Osteoblast (primary cell): Measurements from ENCODE around the gene USP3. TPM values are rescaled to one million over a fixed set of nuclear protein-coding genes. Genes with fewer than 3 reads are reported as not detected.
A peak's percentile ranks its signal among the peaks of the same experiment; 100 is the strongest.

Experiments
- DNase-seq: peaks from one replicate; pipeline ENCODE4 v3.0.0; 2011; ENCODE audit warnings: low spot score, mixed read lengths; ENCODE audit not compliant: insufficient read length; ENCODE audit errors: missing footprints
- H2AFZ ChIP-seq: 2 replicates; pipeline ENCODE4 v1.6.0; 2011; ENCODE audit warnings: mild to moderate bottlenecking, low read length
- H3K27ac ChIP-seq: 2 replicates; pipeline ENCODE4 v1.5.1; 2011; ENCODE audit warnings: mild to moderate bottlenecking, low read depth, low read length, moderate library complexity
- H3K27me3 ChIP-seq: 2 replicates; pipeline ENCODE4 v1.6.0; 2012; ENCODE audit warnings: mild to moderate bottlenecking, control low read depth, inconsistent platforms, low read length, moderate library complexity; ENCODE audit not compliant: insufficient read depth
- H3K36me3 ChIP-seq: 2 replicates; pipeline ENCODE4 v1.5.1; 2011; ENCODE audit warnings: mild to moderate bottlenecking, low read length, control low read depth, moderate library complexity; ENCODE audit not compliant: insufficient read depth
- H3K4me1 ChIP-seq: 2 replicates; pipeline ENCODE4 v1.5.1; 2011; ENCODE audit warnings: mild to moderate bottlenecking, low read length, control low read depth, moderate library complexity; ENCODE audit not compliant: insufficient read depth
- H3K4me2 ChIP-seq: 2 replicates; pipeline ENCODE4 v1.6.0; 2011; ENCODE audit warnings: mild to moderate bottlenecking, low read length; ENCODE audit not compliant: insufficient read depth
- H3K4me3 ChIP-seq: fragments of 200-600 bp; sonication (generic); 3 replicates; pipeline ENCODE4 v1.5.1; 2012; ENCODE audit warnings: mild to moderate bottlenecking, low read length, inconsistent platforms; ENCODE audit not compliant: insufficient read depth
- H3K79me2 ChIP-seq: 2 replicates; pipeline ENCODE4 v1.6.0; 2012; ENCODE audit warnings: mild to moderate bottlenecking, low read length, control low read depth, inconsistent platforms; ENCODE audit not compliant: insufficient read depth
- H3K9me3 ChIP-seq: 2 replicates; pipeline ENCODE4 v1.5.1; 2011; ENCODE audit warnings: low read depth, low read length, control low read depth
- H4K20me1 ChIP-seq: 2 replicates; pipeline ENCODE4 v1.6.0; 2012; ENCODE audit warnings: mild to moderate bottlenecking, low read length, control low read depth; ENCODE audit not compliant: insufficient read depth
- total RNA-seq: library from RNA; depleted of rRNA; stranded (reverse); fragments of >200 nt; gene quantifications from 2 replicates; pipeline ENCODE4 v1.2.3, GENCODE V29; 2012
- TF ChIP-seq, protein P1 (sequence below): IDR thresholded peaks from 2 replicates; pipeline ENCODE4 v1.5.1; 2011; ENCODE audit warnings: mild to moderate bottlenecking, low read depth, low read length, moderate library complexity; ENCODE audit errors: extremely low read depth

The USP3 gene
- total RNA-seq, 1 donor = 60.1 TPM

DNA sequence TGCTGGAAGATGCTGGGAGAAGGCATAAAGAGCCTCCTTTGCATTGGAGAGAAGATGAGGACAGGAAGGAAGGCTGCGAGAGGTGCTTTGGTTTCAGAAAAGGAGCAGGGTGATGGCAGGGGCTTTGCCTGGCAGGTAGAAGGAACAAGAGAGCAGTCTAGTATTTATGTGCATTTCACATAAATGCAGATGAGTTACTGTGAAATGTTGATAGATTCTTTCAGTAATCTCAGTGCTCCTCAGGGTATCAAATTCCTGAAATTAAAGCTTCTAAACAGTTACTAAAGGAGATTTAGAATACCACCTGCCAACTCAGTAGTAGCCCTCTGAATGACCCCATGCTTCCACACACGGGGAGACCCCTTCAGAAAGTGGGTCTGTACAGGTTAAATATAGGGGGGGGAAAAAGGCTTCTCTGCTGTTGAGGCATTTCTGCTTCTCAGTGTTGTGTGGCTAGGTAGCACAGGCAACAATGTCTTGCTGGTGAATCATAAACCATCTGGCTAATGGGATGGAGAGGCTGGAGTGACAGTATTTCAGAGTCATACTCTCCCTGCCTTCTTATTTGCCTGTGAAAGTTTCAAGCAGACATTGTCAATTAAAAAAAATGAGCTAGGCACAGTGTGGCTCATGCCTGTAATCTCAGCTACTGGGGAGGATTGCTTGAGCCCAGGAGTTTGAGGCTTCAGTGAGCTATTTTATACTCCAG, 78.5 kb downstream of the USP3 start:
- Histone ChIP-seq H2AFZ (no peak overlapping the region), H3K36me3 (peaks cover 24% of the 10 kb centered on the region), H4K20me1 (peaks cover 5% of the 10 kb centered on the region), H3K27ac (peak overlapping the region; percentile 85), H3K4me1 (peaks cover 12% of the 10 kb centered on the region), H3K27me3 (no peaks in the 10 kb centered on the region), H3K4me3 (no peak overlapping the region), H3K79me2 (peaks cover 4% of the 10 kb centered on the region), H3K4me2 (peak overlapping the region; percentile 23), H3K9me3 (no peaks in the 10 kb centered on the region)
- peak; percentile 89 for DNase-seq
- TF ChIP-seq, protein P1, sequence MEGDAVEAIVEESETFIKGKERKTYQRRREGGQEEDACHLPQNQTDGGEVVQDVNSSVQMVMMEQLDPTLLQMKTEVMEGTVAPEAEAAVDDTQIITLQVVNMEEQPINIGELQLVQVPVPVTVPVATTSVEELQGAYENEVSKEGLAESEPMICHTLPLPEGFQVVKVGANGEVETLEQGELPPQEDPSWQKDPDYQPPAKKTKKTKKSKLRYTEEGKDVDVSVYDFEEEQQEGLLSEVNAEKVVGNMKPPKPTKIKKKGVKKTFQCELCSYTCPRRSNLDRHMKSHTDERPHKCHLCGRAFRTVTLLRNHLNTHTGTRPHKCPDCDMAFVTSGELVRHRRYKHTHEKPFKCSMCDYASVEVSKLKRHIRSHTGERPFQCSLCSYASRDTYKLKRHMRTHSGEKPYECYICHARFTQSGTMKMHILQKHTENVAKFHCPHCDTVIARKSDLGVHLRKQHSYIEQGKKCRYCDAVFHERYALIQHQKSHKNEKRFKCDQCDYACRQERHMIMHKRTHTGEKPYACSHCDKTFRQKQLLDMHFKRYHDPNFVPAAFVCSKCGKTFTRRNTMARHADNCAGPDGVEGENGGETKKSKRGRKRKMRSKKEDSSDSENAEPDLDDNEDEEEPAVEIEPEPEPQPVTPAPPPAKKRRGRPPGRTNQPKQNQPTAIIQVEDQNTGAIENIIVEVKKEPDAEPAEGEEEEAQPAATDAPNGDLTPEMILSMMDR = no peak

DNA sequence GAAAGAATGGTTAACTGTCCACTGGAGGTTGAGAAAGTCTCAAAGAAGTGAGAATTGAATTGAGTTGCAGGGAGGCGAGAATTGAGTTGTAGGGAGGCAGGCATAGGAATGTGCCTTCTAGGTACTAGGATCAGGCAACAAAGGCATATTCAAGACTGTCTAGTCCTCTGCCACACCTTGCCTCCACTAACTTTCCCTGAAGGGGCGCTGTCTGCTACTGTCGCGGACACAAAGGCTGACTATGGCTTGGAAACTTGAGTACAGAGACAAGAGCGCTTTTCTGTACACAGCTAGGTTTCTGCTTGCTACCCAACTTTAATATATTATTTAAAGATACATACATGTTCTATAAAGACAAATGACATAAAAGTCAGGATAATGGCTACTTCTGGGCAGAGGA, 82.4 kb downstream of the USP3 start:
- Histone ChIP-seq H4K20me1 (peaks cover 5% of the 10 kb centered on the region), H3K27ac (no peak overlapping the region), H3K27me3 (no peaks in the 10 kb centered on the region), H3K36me3 (peaks cover 62% of the 10 kb centered on the region), H2AFZ (no peak overlapping the region), H3K79me2 (peaks cover 4% of the 10 kb centered on the region), H3K9me3 (no peaks in the 10 kb centered on the region), H3K4me2 (no peak overlapping the region), H3K4me1 (peaks cover 12% of the 10 kb centered on the region), H3K4me3 (no peak overlapping the region)
- TF ChIP-seq, protein P1 = no peak
- DNase-seq = no peak

DNA sequence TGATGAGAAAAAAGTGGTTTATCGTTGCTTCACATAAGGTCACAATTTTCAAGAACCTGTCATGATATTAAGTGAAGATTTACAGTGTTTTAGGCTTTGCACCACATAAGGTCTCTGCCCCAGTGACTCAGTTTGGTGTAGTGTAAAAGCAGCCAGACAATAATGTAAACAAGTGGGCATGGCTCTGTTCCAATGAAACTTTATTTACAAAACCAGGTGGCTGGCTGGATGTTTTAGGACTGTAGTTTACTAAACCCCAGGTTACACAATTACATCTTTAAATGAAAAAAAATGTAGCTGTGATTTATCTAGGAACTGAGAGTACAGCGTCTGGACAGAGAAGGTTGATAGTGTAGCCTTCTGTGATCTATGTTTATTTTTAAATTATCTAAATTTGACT, 83.1 kb downstream of the USP3 start:
- no peak overlapping the region for H2AFZ ChIP-seq

DNA sequence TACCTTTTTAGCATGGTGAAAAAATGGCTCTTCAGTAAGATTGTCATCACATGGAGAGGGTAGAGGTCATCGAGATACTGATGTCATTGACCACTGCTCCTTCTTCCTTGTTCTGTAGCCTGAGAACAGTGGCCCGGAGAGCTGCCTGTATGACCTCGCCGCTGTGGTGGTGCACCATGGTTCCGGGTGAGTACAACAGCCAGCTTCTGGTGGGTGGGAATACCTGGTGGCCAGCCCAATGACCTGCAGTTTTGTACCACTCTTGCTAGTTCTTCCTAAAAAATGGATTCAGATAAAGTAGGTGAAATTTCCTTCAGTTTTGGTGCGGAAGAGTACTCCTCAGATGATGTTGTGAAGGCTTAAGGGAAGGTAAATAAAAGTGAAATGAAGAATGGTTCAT, 84.4 kb downstream of the USP3 start:
- H3K9me3 ChIP-seq = no peaks in the 10 kb centered on the region
- H4K20me1 ChIP-seq = no peaks in the 10 kb centered on the region
- no peak overlapping the region for H3K27ac ChIP-seq
- H3K4me3 ChIP-seq = no peak overlapping the region
- H3K36me3 ChIP-seq = peaks cover 65% of the 10 kb centered on the region
- no peak overlapping the region for H2AFZ ChIP-seq
- TF ChIP-seq, protein P1 = no peak
- H3K4me1 ChIP-seq = no peaks in the 10 kb centered on the region
- no peak overlapping the region for H3K4me2 ChIP-seq
- DNase-seq = no peak
- peaks cover 4% of the 10 kb centered on the region for H3K79me2 ChIP-seq
- no peaks in the 10 kb centered on the region for H3K27me3 ChIP-seq

More for the DNA sequence above, 83.1 kb downstream of the USP3 start:
- TF ChIP-seq, protein P1 = no peak
- DNase-seq = no peak
- H3K27ac ChIP-seq = no peak overlapping the region
- H3K9me3 ChIP-seq = no peaks in the 10 kb centered on the region
- H3K4me1 ChIP-seq = peaks cover 9% of the 10 kb centered on the region
- H3K27me3 ChIP-seq = no peaks in the 10 kb centered on the region
- H3K4me3 ChIP-seq = no peak overlapping the region
- peaks cover 5% of the 10 kb centered on the region for H4K20me1 ChIP-seq
- no peak overlapping the region for H3K4me2 ChIP-seq
- peaks cover 4% of the 10 kb centered on the region for H3K79me2 ChIP-seq
- H3K36me3 ChIP-seq = peaks cover 62% of the 10 kb centered on the region
